K562 (cell line): Measurements from ENCODE around the gene PRRT2. TPM values are rescaled to one million over a fixed set of nuclear protein-coding genes. Genes with fewer than 3 reads are reported as not detected.
A peak's percentile ranks its signal among the peaks of the same experiment; 100 is the strongest.

Experiments used
- BCLAF1 ChIP-seq, 2 experiments: fragments of 450-650 bp in 1 of 2; IDR thresholded peaks; 2 replicates each; pipeline ENCODE4 v1.6.1; 2011 to 2017; ENCODE audit warnings: low read depth in 2 of 2, antibody characterized with exemption in 1 of 2, borderline replicate concordance in 1 of 2, low read length in 1 of 2, mild to moderate bottlenecking in 1 of 2, mixed read lengths in 1 of 2; ENCODE audit not compliant: control insufficient read depth in 1 of 2
- BDP1 ChIP-seq: IDR thresholded peaks from 3 replicates; pipeline ENCODE4 v1.6.1; 2011; ENCODE audit not compliant: insufficient read length, insufficient read depth
- CBX3 ChIP-seq, 2 experiments: IDR thresholded peaks; 1 replicate in 1 of 2; 2 replicates in 1 of 2; pipeline ENCODE4 v1.6.1; 2012; ENCODE audit warnings: inconsistent platforms in 2 of 2, low read length in 2 of 2, borderline replicate concordance in 1 of 2, control low read depth in 1 of 2
- E2F3 ChIP-seq: fragments of 250-450 bp; sonication (Bioruptor Pico); IDR thresholded peaks from 2 replicates; pipeline ENCODE4 v1.4.0; 2020; ENCODE audit warnings: mild to moderate bottlenecking
- FIP1L1 ChIP-seq: fragments of 200-400 bp; formaldehyde crosslinking; IDR thresholded peaks from 2 replicates; pipeline ENCODE4 v1.6.1; 2018; ENCODE audit warnings: mild to moderate bottlenecking, low read depth, low read length; ENCODE audit not compliant: poor library complexity, severe bottlenecking
- HDGF ChIP-seq: fragments of 450-650 bp; IDR thresholded peaks from 2 replicates; pipeline ENCODE4 v1.6.1; 2016
- HES1 ChIP-seq: fragments of 450-650 bp; IDR thresholded peaks from 2 replicates; pipeline ENCODE4 v1.6.1; 2016; ENCODE audit warnings: low read depth, mild to moderate bottlenecking, moderate library complexity
- MLX ChIP-seq, 2 experiments: fragments of 450-650 bp in 1 of 2; sonication (generic) in 1 of 2; formaldehyde crosslinking; conservative IDR thresholded peaks; 2 replicates each; pipeline versions ENCODE4 v1.4.0 to v1.8.1; 2020 to 2022; ENCODE audit warnings: mild to moderate bottlenecking in 1 of 2, missing genetic modification reagents in 1 of 2
- MYC ChIP-seq, 2 experiments: fragments of 250-450 bp in 1 of 2; sonication (Bioruptor Pico) in 1 of 2; IDR thresholded peaks; 2 replicates each; pipeline versions ENCODE4 v1.5.1 to v1.6.1; 2012 to 2021; ENCODE audit warnings: low read depth in 2 of 2, borderline replicate concordance in 1 of 2, improper control_type of control experiment in 1 of 2, low read length in 1 of 2, mild to moderate bottlenecking in 1 of 2, moderate library complexity in 1 of 2
- PML ChIP-seq: IDR thresholded peaks from 2 replicates; pipeline ENCODE4 v1.6.1; 2012; ENCODE audit warnings: low read length, inconsistent platforms
- SUPT5H ChIP-seq: fragments of 450-650 bp; IDR thresholded peaks from 2 replicates; pipeline ENCODE4 v1.6.1; 2016
- ZBTB2 ChIP-seq: fragments of 450-650 bp; IDR thresholded peaks from 2 replicates; pipeline ENCODE4 v1.6.1; 2016; ENCODE audit warnings: antibody characterized with exemption
- ZBTB43 ChIP-seq: sonication (generic); formaldehyde crosslinking; IDR thresholded peaks from 2 replicates; pipeline ENCODE4 v1.8.0; 2023; ENCODE audit warnings: mild to moderate bottlenecking, missing genetic modification reagents
- ZBTB7A ChIP-seq: IDR thresholded peaks from 2 replicates; pipeline ENCODE4 v1.6.1; 2011; ENCODE audit warnings: low read depth, mild to moderate bottlenecking, low read length, moderate library complexity, borderline replicate concordance; ENCODE audit not compliant: control insufficient read depth
- ZNF165 ChIP-seq: fragments of 250-450 bp; sonication (Bioruptor Pico); IDR thresholded peaks from 2 replicates; pipeline ENCODE4 v1.4.0; 2020; ENCODE audit warnings: borderline replicate concordance
- ZNF232 ChIP-seq: sonication (generic); formaldehyde crosslinking; IDR thresholded peaks from 2 replicates; pipeline ENCODE4 v1.8.0; 2022; ENCODE audit warnings: mild to moderate bottlenecking, missing genetic modification reagents
- ZNF445 ChIP-seq: fragments of 250-450 bp; sonication (Bioruptor Pico); IDR thresholded peaks from 2 replicates; pipeline ENCODE4 v1.4.0; 2020; ENCODE audit warnings: low read depth, mild to moderate bottlenecking, moderate library complexity
- ZNF583 ChIP-seq: fragments of 250-450 bp; sonication (Bioruptor Pico); IDR thresholded peaks from 2 replicates; pipeline ENCODE4 v1.4.0; 2020
- polyA plus RNA-seq, 8 experiments: library from polyadenylated mRNA; depleted of rRNA in 4 of 8; stranded (reverse) in 5 of 8; unstranded in 3 of 8; fragments of >200 nt; fragmentation: Nextera tagmentation in 2 of 8; fragmentation: Illumina TruSeq in 1 of 8; extraction: Ambion mirVana in 2 of 8; extraction: Trizol in 1 of 8; gene quantifications; 2 replicates each; pipeline versions ENCODE4 v1.2.1 to v1.2.3, GENCODE V29; 2011 to 2014; ENCODE audit warnings: inconsistent platforms in 1 of 8, missing spikeins in 1 of 8
- total RNA-seq, 7 experiments: library from RNA; depleted of rRNA in 6 of 7; stranded (reverse); fragments of >200 nt in 6 of 7; fragmentation: Illumina TruSeq in 2 of 7; extraction: Trizol in 2 of 7; gene quantifications; 2 replicates each; pipeline versions ENCODE4 v1.2.1 to v1.2.3, GENCODE V29; 2011 to 2021; ENCODE audit warnings: low replicate concordance in 1 of 7

PRRT2 gene
- total and polyA plus RNA-seq, 9 of the 15 experiments (the other 6 are each of a cell fraction or from before 2014, with no cell fraction given) = 0.11 to 1.0 (median 0.42) TPM; not detected in 2

GRCh38 chr16:29790183-29790948 is 21.6 kb upstream of the PRRT2 start, which contains the start of gene KIF22 (continued):
- peak; percentile 97 for TF ChIP-seq FIP1L1
- 0 out of 2 replicates have a peak, but pooled peaks have one; percentile 39 for TF ChIP-seq PML
- TF ChIP-seq ZBTB7A = 0 out of 2 replicates have a peak, but pooled peaks have one; percentile 28
- peak; percentile 80; the same call in 1 of the 2 replicates for TF ChIP-seq ZBTB43
- 0 out of 2 replicates have a peak, but pooled peaks have one; percentile 44 for TF ChIP-seq ZNF445 (CRISPR knock-in tag)
- peak; percentile 48; the same call in 1 of the 2 replicates for TF ChIP-seq HES1
- peak; percentile 97 for TF ChIP-seq ZBTB2
- TF ChIP-seq MLX (CRISPR knock-in tag; conservative IDR thresholded peaks at IDR 0.05) = 0 out of 4 replicates have a peak, but pooled peaks of 1 of the 2 experiments have one; percentile 40
- no peak for TF ChIP-seq BDP1
- peak in 1 of 2 experiments; percentile 33; a peak in 1 of 3 replicates for TF ChIP-seq CBX3 (IDR thresholded peaks at IDR 0.05; ENCODE audit: borderline replicate concordance in 1 of 2, low read length in 2 of 2)
- TF ChIP-seq HDGF = no peak
- TF ChIP-seq BCLAF1 (IDR thresholded peaks at IDR 0.05; ENCODE audit: borderline replicate concordance in 1 of 2, control insufficient read depth in 1 of 2, low read depth in 2 of 2, low read length in 1 of 2) = peak in 1 of 2 experiments; percentile 95; a peak in 2 of 4 replicates
- 0 out of 2 replicates have a peak, but pooled peaks have one; percentile 58 for TF ChIP-seq E2F3 (CRISPR knock-in tag)
- TF ChIP-seq ZNF232 (CRISPR knock-in tag) = 0 out of 2 replicates have a peak, but pooled peaks have one; percentile 22
- TF ChIP-seq ZNF583 (CRISPR knock-in tag) = 0 out of 2 replicates have a peak, but pooled peaks have one; percentile 30
- peak; percentile 95 for TF ChIP-seq SUPT5H
- peak; percentile 81 for TF ChIP-seq ZNF165 (CRISPR knock-in tag)
- TF ChIP-seq MYC (IDR thresholded peaks at IDR 0.05; ENCODE audit: low read depth, low read length) = peak; percentile 62
- peak; percentile 26; the same call in 1 of the 2 replicates for TF ChIP-seq MYC (CRISPR knock-in tag; IDR thresholded peaks at IDR 0.05; ENCODE audit: borderline replicate concordance, low read depth)
